Fibroblast of lung (primary cell): ENCODE results near the gene SORCS2.

Experiments used
- CTCF ChIP-seq, 2 donors: IDR thresholded peaks in 1 of 2; conservative IDR thresholded peaks in 1 of 2; 1 replicate in 1 of 2; 2 replicates in 1 of 2; pipeline ENCODE4 v1.5.1; 2011 to 2012; ENCODE audit warnings: low read length in 2 of 2, control low read depth in 1 of 2, inconsistent platforms in 1 of 2, low read depth in 1 of 2, mild to moderate bottlenecking in 1 of 2
- EZH2 ChIP-seq: IDR thresholded peaks from 2 replicates; pipeline ENCODE4 v1.5.1; 2012; ENCODE audit warnings: low read length, control low read depth, mild to moderate bottlenecking; ENCODE audit errors: missing control alignments

GRCh38 chr4:7388627-7389026, 196.3 kb downstream of the SORCS2 start:
- TF ChIP-seq CTCF (conservative IDR thresholded peaks at IDR 0.05 in 1 of 2, IDR thresholded peaks at IDR 0.05 in 1 of 2; ENCODE audit: low read depth in 1 of 2, low read length in 2 of 2) (no peak), EZH2 (no peak)
